ENCODE results near the gene KLHDC7B.

DNA sequence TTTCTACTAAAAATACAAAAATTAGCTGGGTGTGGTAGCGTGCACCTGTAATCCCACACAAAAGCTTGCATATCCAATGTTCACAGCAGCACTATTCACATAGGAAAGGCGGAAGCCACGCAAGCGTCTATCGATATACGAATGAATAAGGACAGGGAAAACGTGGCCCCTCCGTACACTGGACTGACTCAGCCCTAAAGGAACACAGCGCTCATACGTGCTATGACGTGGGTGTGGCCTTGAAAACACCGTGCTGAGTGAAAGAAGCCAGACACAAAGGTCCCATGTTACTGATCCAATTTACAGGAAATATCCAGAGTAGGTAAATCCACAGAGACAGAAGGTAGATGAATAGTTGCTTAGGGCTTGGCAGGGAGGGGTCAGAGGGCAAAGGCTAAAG, 45.2 kb upstream of the KLHDC7B start:
- TF ChIP-seq, protein P1, sequence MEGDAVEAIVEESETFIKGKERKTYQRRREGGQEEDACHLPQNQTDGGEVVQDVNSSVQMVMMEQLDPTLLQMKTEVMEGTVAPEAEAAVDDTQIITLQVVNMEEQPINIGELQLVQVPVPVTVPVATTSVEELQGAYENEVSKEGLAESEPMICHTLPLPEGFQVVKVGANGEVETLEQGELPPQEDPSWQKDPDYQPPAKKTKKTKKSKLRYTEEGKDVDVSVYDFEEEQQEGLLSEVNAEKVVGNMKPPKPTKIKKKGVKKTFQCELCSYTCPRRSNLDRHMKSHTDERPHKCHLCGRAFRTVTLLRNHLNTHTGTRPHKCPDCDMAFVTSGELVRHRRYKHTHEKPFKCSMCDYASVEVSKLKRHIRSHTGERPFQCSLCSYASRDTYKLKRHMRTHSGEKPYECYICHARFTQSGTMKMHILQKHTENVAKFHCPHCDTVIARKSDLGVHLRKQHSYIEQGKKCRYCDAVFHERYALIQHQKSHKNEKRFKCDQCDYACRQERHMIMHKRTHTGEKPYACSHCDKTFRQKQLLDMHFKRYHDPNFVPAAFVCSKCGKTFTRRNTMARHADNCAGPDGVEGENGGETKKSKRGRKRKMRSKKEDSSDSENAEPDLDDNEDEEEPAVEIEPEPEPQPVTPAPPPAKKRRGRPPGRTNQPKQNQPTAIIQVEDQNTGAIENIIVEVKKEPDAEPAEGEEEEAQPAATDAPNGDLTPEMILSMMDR (IDR thresholded peaks at IDR 0.05; ENCODE audit: insufficient read depth, low read depth, low read length) = no peak
- TF ChIP-seq EZH2 (IDR thresholded peaks at IDR 0.05; ENCODE audit: insufficient read depth, low read length) = no peak

Data from astrocyte (in vitro differentiated cells and primary cell).